Activated T-cell treated with anti-CD3 and anti-CD28 coated beads, Interleukin-2, amount 50 U/mL, for 48 hours (primary cell): ENCODE data around the gene RFX4.
"Not testable (repeated sequence)": the region's sequence is repeated elsewhere in the genome, so short reads cannot be mapped to it uniquely, and the experiment has no call there.

Experiments used
- DNase-seq, 2 experiments: peaks; one replicate each; pipeline ENCODE4 v3.0.0-alpha.2; 2020

RFX4 gene

DNA sequence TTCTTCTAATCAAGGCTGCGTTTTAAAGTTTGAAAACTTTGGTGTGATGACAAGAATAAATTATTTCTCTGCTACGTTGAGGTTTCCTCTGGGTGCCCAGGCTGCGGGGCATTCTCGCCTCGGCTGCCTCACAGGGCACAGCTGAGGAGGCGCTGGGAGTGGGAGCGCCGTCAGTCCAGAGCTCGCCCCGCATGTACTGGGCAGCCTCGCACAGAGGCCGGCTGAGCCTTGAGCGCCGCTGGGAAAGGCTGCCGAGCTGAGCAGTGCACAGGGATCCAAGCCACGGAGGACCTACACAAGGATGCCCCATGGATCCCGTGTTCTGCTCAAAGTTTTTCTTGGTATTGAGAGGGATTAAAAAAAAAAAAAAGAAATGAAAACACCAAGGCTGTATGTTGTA is 11.6 kb downstream of the RFX4 start:
- DNase-seq: no peak

DNA sequence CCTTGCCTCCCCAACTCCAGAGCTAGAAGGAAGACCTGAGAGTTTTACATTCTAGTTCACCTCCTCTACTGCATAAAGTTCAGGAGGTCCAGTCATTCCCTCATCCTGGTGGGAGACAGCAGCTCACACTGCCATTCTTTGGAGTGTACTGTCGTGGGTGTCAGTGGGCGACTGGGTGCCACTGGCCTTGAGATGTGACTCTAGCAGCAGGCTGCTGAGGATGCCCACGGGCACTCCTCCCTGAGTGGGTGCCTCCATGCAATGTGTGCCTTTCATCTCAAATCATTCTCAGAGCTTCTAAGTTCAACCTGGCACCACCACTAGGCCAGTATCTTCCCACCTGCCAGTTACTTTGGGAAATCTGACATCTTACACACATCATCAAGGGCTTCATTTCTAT is 12.5 kb downstream of the RFX4 start:
- no peak for DNase-seq

DNA sequence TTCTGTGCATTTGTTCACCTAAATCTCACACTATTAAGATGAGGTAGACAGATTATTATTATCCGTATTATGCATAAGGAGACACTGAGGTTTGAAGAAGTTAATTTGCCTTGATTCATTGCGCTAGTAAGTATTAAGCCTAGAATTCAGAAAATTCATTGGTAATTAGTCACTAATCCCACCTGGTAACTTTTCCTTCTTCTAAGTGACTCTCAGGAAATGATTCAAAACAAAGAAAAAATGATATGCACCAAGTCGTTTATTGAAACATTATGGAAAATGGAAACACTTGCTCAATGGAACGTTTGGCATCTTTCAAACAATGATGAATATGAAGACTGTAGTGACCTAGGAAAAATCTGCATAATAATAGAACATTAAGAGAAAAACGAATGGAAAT is 15.2 kb downstream of the RFX4 start:
- no peak for DNase-seq

- DNase-seq: no peak
Observed at GRCh38 chr12:106599302-106599701, 16.5 kb downstream of the RFX4 start.

GRCh38 chr12:106600503-106600902 is 17.7 kb downstream of the RFX4 start:
- no peak for DNase-seq

GRCh38 chr12:106601031-106601430 is 18.2 kb downstream of the RFX4 start:
- DNase-seq: no peak

- no peak for DNase-seq
Observed at GRCh38 chr12:106601496-106601895, 18.7 kb downstream of the RFX4 start.

DNA sequence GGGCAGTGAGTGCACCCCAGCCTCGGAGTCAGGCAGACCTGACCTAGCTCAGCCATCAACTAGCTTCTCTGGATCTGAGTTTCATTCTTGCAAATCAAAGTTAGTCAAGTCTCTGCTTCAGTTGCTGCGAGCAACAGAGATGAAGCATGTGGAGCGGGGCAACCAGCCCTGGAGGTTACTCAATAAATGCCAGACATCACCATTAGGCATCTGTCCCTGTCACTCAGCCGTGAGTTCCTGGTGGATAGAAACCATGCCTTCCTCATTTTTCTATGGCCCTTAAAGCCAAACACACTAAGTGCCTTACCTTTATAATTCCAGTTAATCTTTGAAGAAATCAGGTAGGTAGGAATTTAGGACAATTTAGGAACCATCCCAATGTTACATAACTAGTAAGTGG is 19.3 kb downstream of the RFX4 start:
- no peak for DNase-seq

GRCh38 chr12:106605254-106605653 is 22.4 kb downstream of the RFX4 start:
- DNase-seq: no peak

GRCh38 chr12:106620588-106620987 is 37.8 kb downstream of the RFX4 start:
- not testable (repeated sequence) for DNase-seq

DNA sequence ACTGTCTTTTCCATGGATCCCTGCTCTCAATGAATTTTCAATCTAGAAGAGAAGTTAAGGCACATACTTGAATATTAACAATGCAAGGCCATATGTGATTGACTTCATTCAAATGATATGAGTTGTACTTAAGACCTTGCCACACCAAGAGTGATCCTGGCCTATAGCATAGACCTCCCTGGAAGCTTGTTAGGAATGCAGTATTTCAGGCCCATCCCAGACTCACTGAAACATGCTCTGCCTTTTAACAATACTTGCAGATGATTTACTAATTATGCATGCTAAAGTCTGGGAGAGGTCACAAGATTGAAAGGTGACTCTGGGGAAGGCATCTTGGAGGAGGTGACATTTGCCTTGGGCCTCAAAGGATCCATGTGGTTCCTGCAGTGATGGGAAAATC is 43.2 kb downstream of the RFX4 start:
- no peak for DNase-seq

- no peak for DNase-seq
Observed at GRCh38 chr12:106629797-106630659, 47.2 kb downstream of the RFX4 start.

- no peak for DNase-seq
Observed at GRCh38 chr12:106631150-106631549, 48.3 kb downstream of the RFX4 start.

GRCh38 chr12:106631797-106632196 is 49.0 kb downstream of the RFX4 start:
- DNase-seq: no peak

DNA sequence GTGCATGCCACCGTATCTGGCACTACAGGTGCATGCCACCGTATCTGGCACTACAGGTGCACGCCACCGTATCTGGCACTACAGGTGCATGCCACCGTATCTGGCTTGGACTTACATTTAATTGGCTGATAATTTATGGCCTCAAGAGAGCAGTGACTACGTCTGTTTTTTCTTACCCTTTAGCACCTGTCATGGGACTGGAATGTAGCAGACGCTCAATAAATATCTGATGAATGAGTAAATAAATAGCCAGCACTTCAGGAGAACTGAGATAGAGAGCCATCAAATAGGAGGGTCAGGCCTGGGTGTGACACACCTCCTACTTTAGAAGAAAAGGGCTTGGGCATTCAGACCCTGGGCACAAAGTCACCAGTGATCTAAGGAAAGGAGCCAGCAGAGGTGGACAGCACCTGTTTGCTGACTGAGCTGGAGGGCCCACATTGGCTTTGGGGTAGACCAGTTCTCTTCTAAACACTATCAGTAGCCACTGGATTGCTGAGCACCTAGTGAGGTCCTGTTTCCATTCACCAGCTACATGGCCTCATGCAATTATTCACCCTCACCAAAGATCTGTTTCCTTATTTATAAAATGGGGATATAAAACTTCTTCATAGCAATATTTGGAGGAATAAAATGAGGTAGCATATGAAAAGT is 50.1 kb downstream of the RFX4 start:
- DNase-seq: no peak

DNA sequence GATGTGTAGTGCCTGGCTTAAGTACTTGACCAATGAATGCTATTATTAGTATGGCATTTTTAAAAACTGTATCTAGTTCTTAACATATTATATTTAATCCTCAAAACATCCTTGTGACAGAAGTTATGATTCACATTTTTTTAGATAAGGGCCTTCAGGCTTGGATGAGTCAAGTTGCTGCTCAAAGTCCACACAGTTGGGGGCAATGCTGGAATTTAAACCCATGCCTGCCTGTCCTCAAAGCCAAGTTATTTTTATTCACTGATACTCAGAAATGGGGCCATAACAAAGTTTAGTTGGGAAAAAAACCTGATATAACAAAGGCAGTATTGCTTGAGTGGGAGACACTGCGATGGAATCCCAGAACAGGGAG is 50.6 kb downstream of the RFX4 start:
- no peak for DNase-seq

DNA sequence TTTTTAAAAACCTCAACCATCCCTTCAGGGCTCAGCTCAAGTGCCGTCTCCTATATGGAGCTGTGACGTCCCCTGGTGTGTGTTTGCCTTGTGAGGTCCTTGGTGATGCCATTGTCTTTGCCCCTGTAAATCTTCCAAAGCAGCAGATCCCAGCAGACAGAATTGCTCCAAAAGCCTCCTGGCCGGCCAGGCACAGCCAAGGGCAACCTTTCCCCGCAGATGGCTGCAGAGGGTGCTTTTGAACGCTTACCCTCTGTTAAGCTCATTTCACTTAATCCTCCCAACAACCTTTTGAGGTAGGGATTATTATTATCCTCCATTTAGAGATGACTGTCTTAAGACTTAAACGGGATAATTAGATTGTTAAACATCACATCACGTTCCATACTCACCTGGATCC is 51.4 kb downstream of the RFX4 start:
- no peak for DNase-seq

- DNase-seq: no peak
Observed at GRCh38 chr12:106643000-106643399, 60.2 kb downstream of the RFX4 start.

GRCh38 chr12:106644335-106645073 is 61.7 kb downstream of the RFX4 start:
- no peak for DNase-seq

- DNase-seq: no peak
Observed at GRCh38 chr12:106645074-106645421, 62.2 kb downstream of the RFX4 start.

DNA sequence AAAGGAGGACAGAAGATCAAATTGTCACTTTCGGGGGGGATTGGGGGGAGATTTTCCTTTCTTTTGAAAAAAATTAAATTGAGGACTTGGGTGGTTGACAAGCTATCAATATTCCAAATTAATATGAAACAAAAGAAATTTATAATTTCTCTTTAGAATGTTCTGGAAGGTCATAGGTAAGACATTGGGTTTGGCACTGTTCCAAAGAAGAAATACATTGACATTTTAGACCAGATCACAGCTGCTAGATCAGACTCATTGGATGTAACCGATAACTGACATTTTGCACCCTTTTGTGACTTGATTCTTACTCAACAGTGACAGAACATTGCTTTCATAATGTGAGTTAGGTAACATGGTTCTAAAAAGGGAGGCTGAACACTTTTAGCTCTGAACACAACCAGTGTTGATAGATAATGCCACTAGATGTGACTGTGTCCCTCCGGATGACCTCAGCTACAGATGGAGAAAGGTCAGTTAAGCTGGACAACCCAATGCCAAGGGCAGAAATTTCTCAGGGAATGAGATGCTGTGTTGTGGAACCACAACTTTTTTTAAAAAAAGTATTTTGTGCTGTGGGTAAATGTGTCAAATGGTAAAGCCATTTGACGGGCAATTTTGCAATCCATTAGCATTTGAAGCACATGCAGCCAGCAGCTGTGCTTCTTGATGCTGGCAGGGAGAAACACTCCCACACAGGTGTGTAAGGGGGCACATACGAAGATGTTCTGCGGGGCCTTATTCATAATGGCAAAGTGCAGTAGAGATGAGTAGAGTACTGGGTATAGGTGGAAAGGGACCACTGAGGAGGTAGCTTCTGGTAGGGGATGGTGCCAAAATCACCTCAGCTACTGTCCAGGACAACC is 62.9 kb downstream of the RFX4 start:
- DNase-seq: no peak

- DNase-seq: no peak
Observed at GRCh38 chr12:106646472-106646871, 63.7 kb downstream of the RFX4 start.
